ENCODE measurements around the gene APEH.
A peak's percentile ranks its signal among the peaks of the same experiment; 100 is the strongest.

APEH gene

DNA sequence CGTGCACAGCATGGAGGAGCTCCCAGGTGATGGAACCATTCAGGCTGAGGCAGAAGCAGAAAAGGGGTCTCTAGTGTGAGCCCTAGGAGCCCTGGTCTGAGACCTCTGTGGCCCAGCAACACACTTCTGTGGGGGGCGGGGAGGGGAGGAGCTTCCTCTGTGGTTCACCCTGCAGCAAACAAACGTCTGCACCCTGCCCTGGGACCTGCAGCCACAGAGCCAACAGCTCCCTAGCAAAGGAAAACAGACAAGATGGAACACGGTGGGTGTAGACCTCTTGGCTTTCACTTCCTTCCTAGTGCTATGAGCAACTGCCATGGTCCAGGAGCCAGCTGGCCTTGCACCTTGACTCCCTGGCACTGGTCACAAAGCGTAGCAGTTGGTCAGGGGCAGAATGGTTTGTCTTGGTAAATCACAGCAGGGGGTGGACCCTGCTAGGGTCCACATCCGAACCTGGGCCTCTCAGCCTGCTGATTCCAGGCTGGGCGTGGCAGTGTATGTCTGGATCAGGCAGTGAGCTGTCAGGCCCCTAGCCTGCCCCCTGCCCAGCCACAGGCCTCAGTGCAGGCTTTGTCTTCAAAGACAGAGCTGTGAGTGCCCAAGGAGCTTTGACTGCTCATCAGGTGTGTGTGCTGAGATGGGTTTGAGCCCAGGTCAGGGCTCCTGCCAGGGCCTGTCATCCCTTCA lies 38.6 kb downstream of the APEH start:
- DNase-seq (ENCODE audit: low read depth, low spot score): no peak

DNA sequence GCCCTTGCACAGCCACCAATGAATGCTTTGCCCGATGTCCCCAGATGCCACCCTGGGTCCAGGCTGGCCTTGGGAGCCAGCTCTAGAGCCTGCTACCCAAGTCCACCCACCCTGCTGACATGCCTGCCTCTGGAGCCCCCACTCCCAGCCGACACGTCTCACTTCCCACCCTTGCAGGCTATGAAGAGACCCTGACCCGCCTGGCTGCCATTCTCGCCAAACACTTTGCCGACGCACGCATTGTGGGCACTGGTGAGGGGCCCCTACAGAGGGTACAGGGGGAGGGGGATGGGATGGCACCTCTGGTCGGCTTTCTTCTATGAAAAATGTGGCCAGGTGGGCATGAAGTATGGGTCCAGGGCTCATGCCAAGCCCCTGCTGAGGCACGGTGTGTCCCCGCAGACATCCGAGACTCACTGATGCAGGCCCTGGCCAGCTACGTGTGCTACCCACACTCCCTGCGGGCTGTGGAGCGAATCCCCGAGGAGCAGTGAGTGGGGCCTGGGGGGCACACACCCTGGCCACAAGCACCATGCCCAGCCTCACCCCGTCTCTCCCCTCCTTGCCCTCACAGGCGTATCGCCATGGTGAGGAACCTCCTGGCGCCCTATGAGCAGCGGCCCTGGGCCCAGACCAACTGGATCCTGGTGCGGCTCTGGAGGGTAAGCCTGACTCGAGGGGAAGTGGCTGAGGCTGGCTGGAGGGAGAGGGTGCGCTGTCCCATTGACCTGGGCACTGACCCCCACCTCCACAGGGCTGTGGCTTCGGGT lies 39.4 kb downstream of the APEH start:
- no peak for DNase-seq (ENCODE audit: low read depth, low spot score)

DNA sequence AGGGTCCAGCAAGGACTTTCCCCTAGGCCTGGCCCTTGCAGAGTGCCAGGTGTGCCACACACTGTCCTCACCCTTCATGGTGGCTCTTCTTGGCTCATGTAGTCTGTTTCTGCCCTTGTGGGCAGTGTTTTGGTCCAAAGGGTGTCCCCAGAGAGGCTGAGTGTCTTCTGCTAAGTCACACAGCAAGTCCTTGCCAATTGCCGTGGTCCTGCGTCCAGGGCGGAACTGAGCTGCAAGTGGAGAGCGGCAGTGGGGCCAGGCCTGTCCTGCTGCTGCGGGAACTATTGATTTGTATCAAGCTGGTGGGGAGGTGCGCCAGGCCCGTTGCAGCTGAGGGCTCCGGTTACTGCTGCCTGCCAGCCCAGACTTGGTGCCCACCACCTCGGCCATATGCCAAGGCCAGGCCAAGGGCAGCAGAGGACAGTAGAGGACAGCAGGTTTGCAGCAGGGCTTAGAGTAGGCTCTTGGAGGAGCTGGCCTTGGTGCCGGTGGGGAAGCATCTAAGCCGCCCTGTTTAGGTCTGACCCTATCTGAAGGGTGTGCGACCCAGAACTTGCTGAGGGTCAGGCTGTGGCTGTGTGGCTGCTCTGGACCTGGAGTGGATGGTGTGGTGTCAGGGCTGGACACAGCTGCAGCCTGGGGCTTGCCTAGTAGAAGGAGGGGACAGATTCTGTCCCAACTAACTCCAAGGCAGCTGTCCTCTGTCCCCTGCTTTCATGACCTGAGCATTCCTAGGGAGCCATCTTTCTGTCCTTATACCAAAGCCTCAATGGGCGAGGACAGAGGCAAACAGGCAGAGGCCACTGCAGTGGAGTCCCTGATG lies 40.8 kb downstream of the APEH start:
- no peak for DNase-seq (ENCODE audit: low read depth, low spot score)

DNA sequence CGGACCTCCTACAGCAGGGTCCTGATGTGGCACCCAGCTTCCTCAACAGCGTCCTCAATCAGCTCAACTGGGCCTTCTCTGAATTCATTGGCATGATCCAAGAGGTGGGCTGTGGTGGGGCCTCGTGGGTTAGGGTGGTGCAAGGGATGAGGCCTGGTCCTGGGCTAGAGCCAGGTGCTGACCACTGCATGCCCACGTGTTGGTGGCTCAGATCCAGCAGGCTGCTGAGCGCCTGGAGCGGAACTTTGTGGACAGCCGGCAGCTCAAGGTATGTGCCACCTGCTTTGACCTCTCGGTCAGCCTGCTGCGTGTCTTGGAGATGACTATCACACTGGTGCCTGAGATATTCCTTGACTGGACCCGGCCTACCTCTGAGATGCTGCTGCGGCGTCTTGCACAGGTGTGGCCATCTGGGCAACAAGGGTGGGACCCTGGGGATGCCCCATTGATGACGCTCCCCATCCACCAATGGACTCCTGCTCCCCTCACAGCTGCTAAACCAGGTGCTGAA lies 41.5 kb downstream of the APEH start:
- DNase-seq (ENCODE audit: low read depth, low spot score): no peak

DNA sequence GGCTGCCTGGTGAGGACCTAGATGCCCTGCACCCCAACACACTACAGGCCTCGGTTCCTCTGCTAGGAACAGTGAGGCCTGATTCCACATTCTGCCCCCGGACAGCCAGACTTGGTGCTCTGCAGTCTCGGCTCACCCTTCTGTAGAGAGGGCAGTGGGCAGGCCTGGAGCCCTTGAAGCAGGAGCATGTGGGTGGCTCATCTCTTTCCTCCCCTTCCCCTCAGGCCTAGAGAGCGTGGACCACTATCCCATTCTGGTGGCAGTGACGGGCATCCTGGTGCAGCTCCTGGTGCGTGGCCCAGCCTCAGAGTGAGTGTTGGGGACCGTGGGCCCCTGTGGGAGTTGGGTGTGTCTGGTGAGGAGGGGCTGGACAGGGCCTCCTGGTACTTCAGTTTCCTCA lies 42.0 kb downstream of the APEH start:
- DNase-seq (ENCODE audit: low read depth, low spot score): no peak

DNA sequence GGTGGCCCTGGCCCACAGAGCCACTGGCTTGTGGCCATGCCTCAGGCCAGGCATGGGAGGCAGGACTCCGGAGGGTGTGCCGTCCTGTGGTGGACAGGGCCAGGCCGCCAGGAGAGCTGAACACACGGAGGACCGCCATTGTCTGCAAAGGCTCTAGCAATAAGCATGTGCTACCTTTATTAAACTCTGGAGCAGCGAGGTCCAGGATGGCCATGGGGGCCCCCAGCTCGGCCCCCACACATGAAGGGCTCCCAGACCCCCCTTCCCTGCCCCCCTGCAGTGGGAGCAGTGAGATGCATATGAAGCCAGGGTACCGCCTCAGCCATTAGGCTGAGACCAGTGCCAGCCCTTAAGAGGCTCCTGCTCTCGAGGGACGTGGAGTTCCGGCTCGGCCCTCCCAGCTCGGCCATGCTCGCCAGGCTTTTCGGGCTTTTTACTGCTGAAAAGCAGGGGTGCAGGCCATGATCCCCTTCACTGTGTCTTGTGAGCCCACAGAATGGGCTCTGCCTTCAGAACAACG lies 42.6 kb downstream of the APEH start:
- no peak for DNase-seq (ENCODE audit: low read depth, low spot score)

DNA sequence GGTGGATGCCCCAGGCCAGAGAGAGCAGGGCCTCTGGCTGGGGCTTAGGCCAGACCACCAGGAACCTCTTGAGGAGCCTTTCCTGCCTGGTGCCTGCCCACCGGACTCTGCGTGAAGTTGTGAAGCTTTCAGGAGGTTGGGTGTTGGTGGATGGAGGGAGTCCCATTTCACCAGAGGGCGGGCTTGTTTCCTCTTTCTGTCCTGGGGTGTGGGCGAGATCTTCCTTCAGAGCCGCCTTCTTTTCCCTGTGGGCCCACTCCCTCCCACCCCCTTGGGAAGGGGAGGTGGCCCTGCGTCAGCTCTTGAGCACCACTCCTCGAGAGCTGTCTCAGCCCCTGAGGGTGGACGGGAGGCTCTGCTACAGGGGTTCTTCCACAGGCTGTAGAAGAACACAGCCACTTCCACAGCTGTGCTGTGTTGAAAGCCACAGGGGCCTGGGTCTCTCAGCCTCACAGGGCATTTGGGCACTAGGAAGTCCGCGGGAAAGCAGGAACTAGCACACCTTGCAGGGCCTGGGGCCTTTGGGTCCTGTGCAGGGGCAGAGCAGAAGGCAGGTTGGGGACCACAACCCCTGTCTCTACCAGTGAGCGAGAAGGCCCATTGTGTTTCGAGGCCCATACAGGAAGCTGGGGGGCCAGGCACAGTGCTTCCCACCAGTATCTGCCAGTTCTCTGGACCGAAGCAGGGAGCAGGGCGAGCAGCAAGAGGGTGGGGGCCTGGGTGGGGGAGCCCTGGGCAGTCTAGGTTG lies 43.2 kb downstream of the APEH start:
- no peak for DNase-seq (ENCODE audit: low read depth, low spot score)

DNA sequence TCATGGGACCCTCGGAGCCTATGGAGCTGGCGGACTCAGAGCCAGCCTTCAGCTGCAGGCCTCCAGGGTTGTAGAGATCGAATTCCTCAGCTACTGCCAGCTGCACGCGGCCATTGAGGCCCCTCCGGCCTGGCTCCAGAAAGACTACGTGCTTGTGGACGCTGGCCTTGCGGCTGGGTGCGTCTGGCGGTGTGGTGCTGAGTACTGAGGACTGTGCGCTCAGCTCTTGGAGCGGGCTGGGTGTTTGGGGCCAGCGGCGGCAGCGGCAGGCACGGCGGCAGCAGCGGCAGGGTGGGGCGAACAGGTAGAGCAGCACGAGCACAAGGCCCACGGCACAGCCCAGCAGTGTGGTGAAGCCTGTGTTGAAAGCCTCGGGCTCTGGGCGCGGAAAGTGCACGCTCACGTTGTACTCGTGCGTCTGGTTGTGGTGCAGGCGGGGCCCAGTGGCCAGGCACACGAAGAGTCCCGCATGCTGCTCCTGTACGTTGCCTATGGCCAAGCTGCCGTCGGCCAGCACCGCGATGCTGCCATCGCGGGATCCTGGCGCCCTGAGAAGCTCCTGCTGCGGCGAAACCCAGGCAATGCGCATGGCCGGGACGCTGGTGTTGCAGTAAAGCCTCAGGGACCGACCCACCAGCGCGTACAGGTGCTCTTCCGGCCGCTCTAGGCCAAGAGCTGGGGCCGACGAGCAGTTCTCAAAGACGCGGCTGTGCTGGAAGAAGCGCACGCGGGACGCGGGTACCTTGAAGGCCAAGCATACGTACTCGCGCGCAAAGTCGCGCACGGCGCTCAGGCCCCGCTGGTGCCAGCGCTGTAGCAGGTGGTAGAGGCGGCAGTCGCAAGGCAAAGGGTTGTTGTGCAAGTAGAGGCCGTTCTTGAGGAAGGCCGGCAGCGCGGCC lies 44.1 kb downstream of the APEH start:
- no peak for DNase-seq (ENCODE audit: low read depth, low spot score)

DNA sequence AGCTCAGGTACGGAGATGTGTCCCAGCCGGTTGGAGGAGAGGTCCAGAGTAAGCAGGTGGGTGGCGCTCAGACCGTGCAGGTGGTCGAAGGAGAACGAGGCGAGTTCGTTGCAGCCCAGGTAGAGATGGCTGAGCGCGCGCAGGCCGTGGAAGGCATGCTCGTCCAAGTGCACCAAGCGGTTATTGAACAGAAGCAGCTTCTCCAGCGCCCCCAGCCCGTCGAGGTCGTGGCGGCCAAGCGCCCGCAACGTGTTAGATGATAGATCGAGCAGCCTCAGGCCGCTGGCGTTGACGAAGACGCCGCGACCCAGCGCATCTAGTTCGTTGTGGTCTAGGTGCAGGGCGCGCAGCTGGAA lies 44.7 kb downstream of the APEH start:
- no peak for DNase-seq (ENCODE audit: low read depth, low spot score)

DNA sequence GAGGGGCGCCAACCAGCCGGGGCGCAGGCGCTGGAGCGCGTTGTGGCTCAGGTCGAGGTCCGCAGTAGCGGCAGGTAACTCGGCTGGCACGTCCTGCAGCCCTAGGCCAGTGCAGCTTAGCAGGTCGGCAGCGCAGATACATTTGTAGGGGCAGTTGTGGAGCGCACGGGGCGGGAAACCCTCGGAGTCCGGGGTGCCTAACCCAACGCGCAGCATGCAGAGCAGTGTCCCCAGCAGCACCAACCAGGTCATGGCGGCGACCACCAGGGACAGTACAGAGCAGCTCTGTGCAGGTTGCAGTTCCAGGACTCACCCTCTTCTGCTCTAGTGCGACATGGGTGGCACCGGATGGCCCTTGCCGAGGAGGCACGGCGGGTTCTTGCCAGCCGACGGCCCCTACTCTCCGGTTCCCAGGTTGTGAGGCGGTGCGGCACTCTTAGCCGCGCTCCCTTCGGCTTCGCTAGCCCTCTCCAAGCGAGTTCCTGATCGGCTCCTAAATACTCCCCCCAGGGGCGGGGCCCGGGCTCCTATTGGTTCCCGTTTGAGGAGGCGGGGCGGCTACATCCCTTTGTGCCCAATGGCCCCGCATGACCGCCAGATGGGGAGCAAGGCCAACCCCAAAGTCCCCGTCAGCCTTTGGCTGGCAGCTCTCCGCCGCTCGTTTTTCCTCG lies 45.2 kb downstream of the APEH start, which contains the start of gene AMIGO3:
AMIGO3 (minus strand) TSS at position 471 of the 671 bp plus-strand sequence; CDS start at position 252, 219 bp downstream.
- DNase-seq (ENCODE audit: low read depth, low spot score): peak; percentile 68

DNA sequence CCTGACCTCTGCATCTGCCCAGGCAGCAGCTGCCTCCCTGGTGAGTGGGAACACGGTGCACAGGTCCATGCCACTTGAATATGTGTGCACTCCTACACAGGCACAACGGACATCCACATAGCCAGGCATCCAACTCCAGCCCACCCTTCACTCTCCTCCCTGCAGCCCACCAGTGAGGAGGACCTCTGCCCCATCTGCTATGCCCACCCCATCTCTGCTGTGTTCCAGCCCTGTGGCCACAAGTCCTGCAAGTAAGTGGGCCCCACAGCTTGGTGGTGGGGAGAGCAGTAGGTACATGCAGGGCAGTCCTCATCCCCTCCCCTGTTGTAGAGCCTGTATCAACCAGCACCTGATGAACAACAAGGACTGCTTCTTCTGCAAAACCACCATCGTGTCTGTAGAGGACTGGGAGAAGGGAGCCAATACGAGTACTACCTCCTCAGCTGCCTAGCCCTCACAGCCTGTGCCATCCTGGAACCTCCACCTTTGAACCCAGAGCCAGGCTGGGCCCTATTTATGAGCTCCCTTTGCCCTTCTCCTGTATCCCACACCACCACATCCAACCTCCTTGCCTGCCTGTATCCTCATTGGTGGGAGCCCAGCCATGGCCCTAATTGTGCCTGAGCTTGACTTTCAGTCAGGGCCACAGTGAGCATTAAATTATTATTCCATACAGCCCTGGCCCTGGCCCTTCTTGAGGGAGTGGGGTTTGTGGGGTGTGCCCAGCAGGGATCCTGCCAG lies 46.9 kb downstream of the APEH start:
- DNase-seq (ENCODE audit: low read depth, low spot score): no peak

DNA sequence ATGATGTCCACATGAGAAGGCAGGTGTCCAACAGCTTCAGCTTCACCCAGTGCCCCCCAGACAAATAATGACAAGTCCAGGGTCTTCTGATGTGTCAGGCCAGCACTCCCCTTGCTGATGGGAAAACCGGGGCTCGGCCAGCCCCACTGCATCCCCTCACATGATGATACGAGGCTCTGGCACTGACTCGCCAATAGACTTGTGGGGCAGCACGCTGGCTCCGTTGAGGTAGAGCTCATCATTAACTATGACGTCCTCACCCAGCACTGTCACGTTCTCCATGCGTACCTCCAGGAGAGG lies 47.4 kb downstream of the APEH start:
- DNase-seq (ENCODE audit: low read depth, low spot score): no peak

DNA sequence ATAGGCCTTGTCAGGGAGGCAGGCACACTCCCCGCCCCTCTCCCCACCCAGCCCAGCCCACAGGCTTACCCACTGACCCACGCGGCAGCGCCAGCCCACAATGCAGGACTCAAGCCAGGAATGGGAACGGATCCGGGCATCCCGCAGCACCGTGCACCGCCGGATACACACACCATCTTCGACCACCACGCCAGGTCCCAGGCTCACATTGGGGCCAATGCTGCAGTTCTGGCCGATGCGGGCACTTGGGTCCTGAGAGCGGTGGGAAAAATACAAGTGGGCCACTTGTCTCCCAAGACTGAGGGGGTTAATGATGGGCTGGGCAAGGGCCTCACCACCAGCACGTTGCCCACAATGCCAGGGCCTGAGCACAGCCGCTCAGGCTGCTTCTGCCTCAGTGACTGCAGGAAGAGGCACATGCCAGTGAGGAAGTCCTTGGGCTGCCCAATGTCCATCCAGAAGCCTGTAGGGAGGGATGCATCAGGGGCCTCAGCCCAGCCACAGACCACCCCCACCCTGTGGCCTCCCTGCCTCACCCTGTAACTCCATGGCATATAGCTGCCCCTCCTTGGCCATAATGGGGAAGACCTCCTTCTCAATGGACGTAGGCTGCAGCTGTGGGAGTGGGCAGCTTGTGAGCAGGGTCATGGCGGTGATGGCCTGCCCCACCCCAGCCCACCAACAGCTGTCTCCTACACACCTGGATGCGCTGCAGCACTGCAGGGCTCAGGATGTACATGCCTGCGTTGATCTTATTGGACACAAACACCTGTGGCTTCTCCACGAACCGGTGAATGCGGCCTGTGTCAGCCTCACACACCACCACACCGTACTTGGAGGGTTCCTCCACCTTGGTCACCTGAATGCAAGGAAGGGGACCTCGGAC lies 48.0 kb downstream of the APEH start:
- DNase-seq (ENCODE audit: low read depth, low spot score): no peak

DNA sequence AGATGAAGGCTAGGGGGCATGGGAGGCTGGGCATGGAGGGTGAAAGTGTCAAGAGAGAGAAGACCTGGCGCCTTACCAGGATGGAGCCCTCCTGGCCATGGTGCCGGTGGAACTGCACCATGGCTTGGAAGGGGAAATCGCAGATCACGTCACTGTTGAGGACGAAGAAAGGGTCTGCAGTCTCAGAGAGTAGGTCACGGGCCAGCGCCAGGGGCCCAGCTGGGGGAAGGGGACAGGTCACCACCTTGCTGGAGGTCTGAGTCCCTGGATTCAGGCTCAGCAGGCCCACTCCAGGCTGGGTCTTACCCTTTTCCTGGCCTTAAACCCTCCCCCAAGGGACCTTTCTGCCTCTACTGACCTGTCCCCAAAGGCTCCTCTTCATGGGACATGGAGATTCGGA lies 48.7 kb downstream of the APEH start:
- DNase-seq (ENCODE audit: low read depth, low spot score): no peak

DNA sequence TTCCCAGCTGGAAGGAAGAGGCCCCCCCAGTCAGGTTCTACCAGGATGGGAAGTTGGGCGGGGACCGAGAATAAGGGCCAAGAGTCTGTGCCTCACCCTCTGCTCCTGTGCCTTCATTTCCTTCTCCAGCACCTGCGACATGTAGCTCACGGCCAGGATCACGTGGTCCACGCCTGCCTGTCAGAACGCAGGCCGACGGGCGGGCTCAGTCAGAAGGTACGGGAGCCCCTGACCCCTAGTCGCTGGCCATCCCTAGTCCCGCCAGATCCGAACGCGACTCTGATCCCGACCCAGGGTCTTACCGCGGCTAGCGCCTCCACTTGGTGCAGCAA lies 49.1 kb downstream of the APEH start:
- no peak for DNase-seq (ENCODE audit: low read depth, low spot score)

DNA sequence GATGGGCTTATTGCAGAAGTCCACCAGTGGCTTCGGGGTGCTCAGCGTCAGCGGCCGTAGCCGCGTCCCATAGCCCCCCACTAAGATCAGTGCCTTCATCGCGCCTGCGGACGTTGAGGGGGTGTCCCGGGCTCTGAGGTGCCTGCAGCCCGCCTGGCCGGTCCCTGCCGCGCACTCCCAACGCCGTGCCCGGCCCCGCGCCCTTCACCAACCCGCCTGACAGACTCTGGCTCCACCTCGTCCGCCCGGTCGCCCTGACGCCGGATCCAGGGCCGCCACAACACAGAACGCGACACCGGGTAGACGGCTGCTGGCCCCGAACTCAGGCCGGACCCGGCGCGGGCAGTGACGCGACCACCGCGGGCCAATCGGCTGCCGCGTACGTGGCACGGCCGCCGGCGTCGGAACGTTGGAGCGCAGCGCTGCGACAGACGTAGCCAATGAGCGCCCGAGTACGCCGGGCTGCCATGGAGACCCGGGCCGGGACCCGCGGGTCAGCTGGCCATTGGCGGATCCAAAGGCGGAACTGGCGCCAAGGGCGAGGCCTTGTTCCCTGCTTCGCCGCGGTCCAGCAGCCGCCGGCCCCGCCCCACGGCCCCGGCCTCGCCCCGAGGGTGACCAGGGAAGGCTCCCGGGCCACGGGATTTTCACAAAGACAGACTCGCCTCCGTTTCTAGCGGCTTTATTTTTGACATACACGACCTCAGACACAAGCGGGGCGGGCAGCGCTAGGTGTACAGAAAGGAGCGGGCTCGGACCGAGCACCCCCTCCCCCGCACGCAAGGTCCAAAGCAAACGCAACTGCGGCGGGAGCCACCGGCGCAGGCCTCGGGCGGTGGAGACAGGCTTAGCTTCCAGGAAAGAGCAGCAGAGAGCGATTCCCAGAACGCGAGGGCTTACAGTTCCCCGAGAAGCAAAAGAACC lies 49.7 kb downstream of the APEH start, which contains the start of gene GMPPB:
GMPPB (minus strand) TSS at position 324 of the 924 bp plus-strand sequence; CDS start at position 99, 225 bp downstream.
- peak; percentile 86 for DNase-seq (ENCODE audit: low read depth, low spot score)

DNA sequence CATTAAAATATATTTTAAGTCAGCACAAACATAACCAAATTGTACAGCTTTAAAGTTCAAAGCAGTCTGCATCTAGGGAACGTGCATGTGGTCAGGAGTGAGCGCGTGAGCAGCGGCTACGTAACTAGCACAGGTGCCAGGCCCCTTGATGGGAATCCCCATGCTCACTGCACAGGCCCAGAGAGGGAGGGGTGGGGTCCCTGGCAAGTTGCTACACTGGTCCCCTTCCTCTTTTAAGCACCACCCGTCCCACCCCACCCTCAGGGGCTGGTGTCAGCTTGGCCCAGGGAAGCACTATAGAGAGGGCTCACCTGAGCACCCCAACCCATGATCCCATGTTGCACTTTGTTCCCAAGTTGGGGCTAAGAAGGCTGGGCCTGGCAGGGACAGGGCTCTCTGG lies 50.4 kb downstream of the APEH start:
- no peak for DNase-seq (ENCODE audit: low read depth, low spot score)
